Prostate gland (tissue), 2 donors: ENCODE data around the gene GOLGA8N.
"Not testable (repeated sequence)": the region's sequence is repeated elsewhere in the genome, so short reads cannot be mapped to it uniquely, and the experiment has no call there.

Source experiments
- POLR2AphosphoS5 ChIP-seq: sonication (generic); formaldehyde crosslinking; IDR thresholded peaks from one replicate; pipeline ENCODE4 v1.6.1; 2017; ENCODE audit warnings: antibody characterized with exemption
- TF ChIP-seq, protein P1 (sequence below), 4 experiments: fragments of 200-600 bp in 2 of 4; fragments of 450-650 bp in 2 of 4; sonication (generic) in 2 of 4; IDR thresholded peaks; 1 replicate in 3 of 4; 2 replicates in 1 of 4; pipeline ENCODE4 v1.5.1; 2016 to 2019; ENCODE audit warnings: antibody characterized with exemption in 4 of 4, mild to moderate bottlenecking in 2 of 4, moderate library complexity in 2 of 4

DNA sequence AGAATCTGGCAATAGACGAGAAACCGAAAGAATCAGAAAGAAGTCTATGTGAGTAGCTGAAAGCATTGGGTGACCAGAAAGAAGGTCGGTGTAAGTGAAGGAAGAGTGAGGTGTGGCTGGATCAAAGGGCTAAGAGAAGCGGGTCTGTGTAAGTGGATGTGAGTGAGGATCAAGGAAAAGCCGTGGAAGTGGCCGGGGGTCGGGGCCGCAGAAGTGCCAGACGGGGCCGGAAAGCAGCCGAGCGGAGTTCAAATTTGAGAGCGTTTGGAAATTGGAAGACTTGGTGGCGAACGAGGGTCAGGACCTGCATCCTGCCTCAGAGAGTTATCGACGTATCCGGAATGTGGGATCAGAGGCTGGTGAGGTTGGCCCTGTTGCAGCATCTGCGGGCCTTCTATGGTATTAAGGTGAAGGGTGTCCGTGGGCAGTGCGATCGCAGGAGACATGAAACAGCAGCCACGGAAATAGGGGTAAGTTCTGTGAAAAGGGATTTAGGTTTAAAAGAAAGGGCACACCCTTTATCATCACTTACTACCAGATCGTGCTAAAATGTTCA lies 22.7 kb downstream of the GOLGA8N start:
- TF ChIP-seq, protein P1, sequence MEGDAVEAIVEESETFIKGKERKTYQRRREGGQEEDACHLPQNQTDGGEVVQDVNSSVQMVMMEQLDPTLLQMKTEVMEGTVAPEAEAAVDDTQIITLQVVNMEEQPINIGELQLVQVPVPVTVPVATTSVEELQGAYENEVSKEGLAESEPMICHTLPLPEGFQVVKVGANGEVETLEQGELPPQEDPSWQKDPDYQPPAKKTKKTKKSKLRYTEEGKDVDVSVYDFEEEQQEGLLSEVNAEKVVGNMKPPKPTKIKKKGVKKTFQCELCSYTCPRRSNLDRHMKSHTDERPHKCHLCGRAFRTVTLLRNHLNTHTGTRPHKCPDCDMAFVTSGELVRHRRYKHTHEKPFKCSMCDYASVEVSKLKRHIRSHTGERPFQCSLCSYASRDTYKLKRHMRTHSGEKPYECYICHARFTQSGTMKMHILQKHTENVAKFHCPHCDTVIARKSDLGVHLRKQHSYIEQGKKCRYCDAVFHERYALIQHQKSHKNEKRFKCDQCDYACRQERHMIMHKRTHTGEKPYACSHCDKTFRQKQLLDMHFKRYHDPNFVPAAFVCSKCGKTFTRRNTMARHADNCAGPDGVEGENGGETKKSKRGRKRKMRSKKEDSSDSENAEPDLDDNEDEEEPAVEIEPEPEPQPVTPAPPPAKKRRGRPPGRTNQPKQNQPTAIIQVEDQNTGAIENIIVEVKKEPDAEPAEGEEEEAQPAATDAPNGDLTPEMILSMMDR (IDR thresholded peaks at IDR 0.05) = not testable (repeated sequence)
- TF ChIP-seq POLR2AphosphoS5 = not testable (repeated sequence)
